SK-N-SH (cell line): ENCODE measurements around the gene EPHA3. TPM values are rescaled to one million over a fixed set of nuclear protein-coding genes. Genes with fewer than 3 reads are reported as not detected.

Experiments
- CTCF ChIA-PET: fragments of 300-600, 350-600 bp; formaldehyde crosslinking; extraction: SDS; loops from one replicate; lab custom pipeline; 2021; lab: Yijun Ruan, JAX
- POLR2A ChIA-PET: fragments of 350-600 bp; sonication (Branson Sonifier 250); formaldehyde crosslinking; extraction: SDS; loops from one replicate; lab custom pipeline; 2020; ENCODE audit warnings: antibody characterized with exemption, inconsistent platforms; lab: Yijun Ruan, JAX
- DNase-seq: peaks from one replicate; pipeline ENCODE4 v3.0.0; 2012
- H2AFZ ChIP-seq: fragments of 200-600 bp; sonication (generic); 2 replicates; pipeline ENCODE4 v1.8.1; 2016; ENCODE audit warnings: antibody characterized with exemption, mild to moderate bottlenecking, low read depth
- H3F3A ChIP-seq: fragments of 200-600 bp; sonication (generic); replicated peaks from 2 replicates; pipeline ENCODE3; 2016; ENCODE audit warnings: antibody characterized with exemption, mild to moderate bottlenecking; ENCODE audit not compliant: insufficient read depth
- H3K27ac ChIP-seq, 2 experiments: fragments of 200-500 bp in 1 of 2; fragments of 200-600 bp in 1 of 2; sonication (Bioruptor generic) in 1 of 2; sonication (generic), shearing (Covaris generic) in 1 of 2; 2 replicates each; pipeline versions ENCODE4 v1.5.1 to v1.6.1; 2014 to 2016; ENCODE audit warnings: low read depth in 2 of 2, inconsistent platforms in 1 of 2, low read length in 1 of 2, mild to moderate bottlenecking in 1 of 2, mixed read lengths in 1 of 2
- H3K27me3 ChIP-seq: fragments of 200-600 bp; sonication (generic), shearing (Covaris generic); 2 replicates; pipeline ENCODE4 v1.6.1; 2016; ENCODE audit warnings: mixed run types; ENCODE audit not compliant: insufficient read depth
- H3K36me3 ChIP-seq, 2 experiments: fragments of 200-500 bp in 1 of 2; fragments of 200-600 bp in 1 of 2; sonication (Bioruptor generic) in 1 of 2; sonication (generic) in 1 of 2; replicated peaks in 1 of 2; 2 replicates each; pipeline versions ENCODE3 to v1.5.1; 2014 to 2016; ENCODE audit warnings: low read length in 1 of 2, mild to moderate bottlenecking in 1 of 2; ENCODE audit not compliant: insufficient read depth in 2 of 2, control insufficient read depth in 1 of 2
- H3K4me1 ChIP-seq, 2 experiments: fragments of 200-500 bp in 1 of 2; fragments of 200-600 bp in 1 of 2; sonication (Bioruptor generic) in 1 of 2; sonication (generic), shearing (Covaris generic) in 1 of 2; 2 replicates each; pipeline versions ENCODE4 v1.5.1 to v1.6.1; 2014 to 2016; ENCODE audit warnings: low read depth in 1 of 2, low read length in 1 of 2, mixed run types in 1 of 2; ENCODE audit not compliant: insufficient read depth in 2 of 2, control insufficient read depth in 1 of 2
- H3K4me2 ChIP-seq: fragments of 200-600 bp; sonication (generic), shearing (Covaris generic); 2 replicates; pipeline ENCODE4 v1.6.1; 2017; ENCODE audit warnings: mixed run types
- H3K4me3 ChIP-seq, 2 experiments: fragments of 200-500 bp in 1 of 2; fragments of 200-600 bp in 1 of 2; sonication (Bioruptor generic) in 1 of 2; sonication (generic), shearing (Covaris generic) in 1 of 2; 2 replicates each; pipeline versions ENCODE4 v1.5.1 to v1.8.1; 2014 to 2016; ENCODE audit warnings: low read depth in 2 of 2, inconsistent platforms in 1 of 2, low read length in 1 of 2, mild to moderate bottlenecking in 1 of 2, mixed read lengths in 1 of 2, moderate library complexity in 1 of 2
- H3K79me2 ChIP-seq: fragments of 200-600 bp; sonication (generic); 2 replicates; pipeline ENCODE4 v1.8.1; 2017; ENCODE audit warnings: mild to moderate bottlenecking; ENCODE audit not compliant: insufficient read depth
- H3K9ac ChIP-seq: fragments of 200-600 bp; sonication (generic); 2 replicates; pipeline ENCODE4 v1.6.1; 2017; ENCODE audit warnings: mixed run types
- H3K9me2 ChIP-seq: fragments of 200-600 bp; sonication (generic); 2 replicates; pipeline ENCODE4 v1.6.1; 2017; ENCODE audit warnings: mixed run types
- H3K9me3 ChIP-seq: fragments of 200-600 bp; sonication (generic); 2 replicates; pipeline ENCODE4 v1.6.1; 2017; ENCODE audit warnings: mixed run types, mild to moderate bottlenecking, moderate library complexity
- H4K20me1 ChIP-seq: fragments of 200-600 bp; sonication (generic); 2 replicates; pipeline ENCODE4 v1.6.1; 2017; ENCODE audit warnings: mild to moderate bottlenecking, mixed run types; ENCODE audit not compliant: insufficient read depth
- CHD2 ChIP-seq: fragments of 150-350 bp; IDR thresholded peaks from 2 replicates; pipeline ENCODE4 v1.6.1; 2018; ENCODE audit warnings: low read length; ENCODE audit not compliant: partially characterized antibody
- EP300 ChIP-seq, 2 experiments: IDR thresholded peaks; 2 replicates each; pipeline versions ENCODE4 v1.4.0 to v1.6.1; 2012; ENCODE audit warnings: borderline replicate concordance in 1 of 2, low read depth in 1 of 2, low read length in 1 of 2
- FOXM1 ChIP-seq: IDR thresholded peaks from 2 replicates; pipeline ENCODE4 v1.4.0; 2012; ENCODE audit warnings: low read depth, mild to moderate bottlenecking
- GATA2 ChIP-seq: sonication (generic); formaldehyde crosslinking; IDR thresholded peaks from 2 replicates; pipeline ENCODE4 v1.5.0; 2020; ENCODE audit warnings: mild to moderate bottlenecking, missing genetic modification reagents
- JUND ChIP-seq: IDR thresholded peaks from 2 replicates; pipeline ENCODE4 v1.4.0; 2012
- MXI1 ChIP-seq: IDR thresholded peaks from 2 replicates; pipeline ENCODE4 v1.6.1; 2012; ENCODE audit warnings: mild to moderate bottlenecking, low read depth, low read length, improper control_type of control experiment
- NFIC ChIP-seq: IDR thresholded peaks from 2 replicates; pipeline ENCODE4 v1.4.0; 2012; ENCODE audit warnings: borderline replicate concordance
- NRF1 ChIP-seq: IDR thresholded peaks from 2 replicates; pipeline ENCODE4 v1.6.1; 2012; ENCODE audit warnings: low read depth, mild to moderate bottlenecking, low read length
- POLR2AphosphoS5 ChIP-seq: IDR thresholded peaks from 2 replicates; pipeline ENCODE4 v1.6.1; 2012; ENCODE audit warnings: low read depth, low read length
- RCOR1 ChIP-seq: fragments of 150-350 bp; IDR thresholded peaks from 2 replicates; pipeline ENCODE4 v1.6.1; 2017; ENCODE audit warnings: antibody characterized with exemption, low read length
- RFX5 ChIP-seq: IDR thresholded peaks from 2 replicates; pipeline ENCODE4 v1.6.1; 2012; ENCODE audit warnings: mild to moderate bottlenecking, improper control_type of control experiment, low read length
- RXRA ChIP-seq: IDR thresholded peaks from 2 replicates; pipeline ENCODE4 v1.4.0; 2012; ENCODE audit warnings: low read depth, mild to moderate bottlenecking, borderline replicate concordance
- SIN3A ChIP-seq: IDR thresholded peaks from 2 replicates; pipeline ENCODE4 v1.6.1; 2012; ENCODE audit warnings: low read depth, mild to moderate bottlenecking, low read length, moderate library complexity, borderline replicate concordance
- SMC3 ChIP-seq: IDR thresholded peaks from 2 replicates; pipeline ENCODE4 v1.6.1; 2012; ENCODE audit warnings: low read depth, low read length, improper control_type of control experiment
- TCF12 ChIP-seq: IDR thresholded peaks from 2 replicates; pipeline ENCODE4 v1.4.0; 2012
- YY1 ChIP-seq: IDR thresholded peaks from 2 replicates; pipeline ENCODE4 v1.4.0; 2012; ENCODE audit warnings: low read depth, mild to moderate bottlenecking
- whole genome bisulfite sequencing: methylation state at CpG from one replicate; pipeline ENCODE4 v1.1.6; 2017; ENCODE audit warnings: low lambda C conversion rate; 5-methylcytosine and 5-hydroxymethylcytosine counted together
- polyA plus RNA-seq, 3 experiments: library from polyadenylated mRNA; depleted of rRNA; stranded (reverse); fragments of >200 nt; gene quantifications; 2 replicates each; pipeline ENCODE4 v1.2.3, GENCODE V29; 2012
- TF ChIP-seq, protein P1 (sequence below): IDR thresholded peaks from 2 replicates; pipeline ENCODE4 v1.4.0; 2012; ENCODE audit warnings: low read depth, borderline replicate concordance
- TF ChIP-seq, protein P2 (sequence below): IDR thresholded peaks from 2 replicates; pipeline ENCODE4 v1.4.0; 2012; ENCODE audit warnings: low read depth, borderline replicate concordance
- TF ChIP-seq, protein P3 (sequence below): IDR thresholded peaks from 2 replicates; pipeline ENCODE4; 2012
- TF ChIP-seq, protein P4 (sequence below): IDR thresholded peaks from 2 replicates; pipeline ENCODE4 v1.6.1; 2012; ENCODE audit warnings: mild to moderate bottlenecking, low read depth, low read length, moderate library complexity

EPHA3 gene
- polyA plus RNA-seq, 1 of the 3 experiments (the other 2 are of a cell fraction): not detected

DNA sequence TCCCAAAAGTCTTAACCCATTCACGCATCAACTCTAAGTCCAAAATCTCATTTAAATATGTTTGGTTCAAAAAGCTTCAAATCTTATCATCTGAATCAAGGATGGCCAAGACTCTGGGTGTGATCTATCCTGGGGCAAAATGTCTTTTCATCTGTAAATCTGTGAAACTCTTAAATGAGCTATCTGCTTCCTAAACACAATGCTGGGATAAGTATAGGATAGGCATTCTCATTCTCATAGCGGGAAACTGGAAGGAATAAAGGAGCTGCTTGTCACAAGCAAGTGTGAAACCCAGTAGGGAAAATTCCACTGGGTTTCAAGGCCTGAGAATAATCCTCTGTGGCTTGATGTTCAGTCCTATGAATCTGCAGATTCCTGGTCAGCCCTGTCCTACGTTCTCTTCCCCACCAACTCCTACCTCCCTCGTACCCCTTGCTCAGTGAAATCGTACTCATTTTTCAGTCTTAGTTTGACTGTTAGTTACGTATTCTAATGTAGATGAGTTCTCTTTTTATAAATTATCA, 156.7 kb downstream of the EPHA3 start:
- H3K4me3 ChIP-seq: no peak overlapping the region
- H3K27ac ChIP-seq: no peak overlapping the region
- H3K4me2 ChIP-seq: no peak overlapping the region
- no peaks in the 10 kb centered on the region; a peak in 1 of 4 replicates for H3K4me1 ChIP-seq
- H3K27me3 ChIP-seq: no peaks in the 10 kb centered on the region
- no peak for DNase-seq
- no peaks in the 10 kb centered on the region for H3K79me2 ChIP-seq
- H2AFZ ChIP-seq: no peak overlapping the region
- POLR2A ChIA-PET: no interaction called here
- CTCF ChIA-PET: no interaction called here
- H3K36me3 ChIP-seq: no peaks in the 10 kb centered on the region
- H3K9ac ChIP-seq: no peak overlapping the region
- 2% methylated on average over 6 of the region's 6 CpGs for WGBS
- H3K9me3 ChIP-seq: no peaks in the 10 kb centered on the region
- H3F3A ChIP-seq: no peaks in the 10 kb centered on the region
- H3K9me2 ChIP-seq: no peaks in the 10 kb centered on the region
- no peak for TF ChIP-seq NRF1
- no peaks in the 10 kb centered on the region for H4K20me1 ChIP-seq

DNA sequence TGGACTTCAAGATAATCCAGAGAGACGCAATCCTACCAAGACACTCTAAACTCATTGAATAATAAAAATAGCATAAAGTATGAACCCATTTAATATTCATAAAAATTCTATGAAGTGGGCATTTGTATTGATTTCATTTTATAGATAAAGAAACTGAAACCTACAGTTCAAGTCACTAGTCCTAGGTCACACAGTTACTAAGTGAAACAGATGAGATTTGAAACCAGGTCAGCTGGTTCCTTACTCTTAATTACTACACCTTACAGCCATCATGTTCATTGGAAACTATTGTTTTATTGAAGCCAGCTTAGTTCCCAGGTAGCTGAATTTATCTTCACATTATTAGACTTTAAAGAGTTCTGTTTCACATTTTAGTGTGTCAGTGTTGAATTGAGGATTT, 158.7 kb downstream of the EPHA3 start:
- Histone ChIP-seq H3K9me3 (no peaks in the 10 kb centered on the region), H3K4me2 (no peak overlapping the region), H4K20me1 (no peaks in the 10 kb centered on the region), H3K36me3 (no peaks in the 10 kb centered on the region), H3K9me2 (no peaks in the 10 kb centered on the region), H3F3A (no peaks in the 10 kb centered on the region), H3K9ac (no peak overlapping the region), H3K27ac (no peak overlapping the region), H2AFZ (no peak overlapping the region), H3K4me1 (no peaks in the 10 kb centered on the region; a peak in 1 of 4 replicates), H3K79me2 (no peaks in the 10 kb centered on the region), H3K4me3 (no peak overlapping the region), H3K27me3 (no peaks in the 10 kb centered on the region)
- TF ChIP-seq EP300 (IDR thresholded peaks at IDR 0.05; ENCODE audit: borderline replicate concordance in 1 of 2, low read depth in 1 of 2, low read length in 1 of 2): no peak
- no peak for TF ChIP-seq RCOR1
- TF ChIP-seq MXI1: no peak
- no peak for TF ChIP-seq YY1
- TF ChIP-seq, protein P1, sequence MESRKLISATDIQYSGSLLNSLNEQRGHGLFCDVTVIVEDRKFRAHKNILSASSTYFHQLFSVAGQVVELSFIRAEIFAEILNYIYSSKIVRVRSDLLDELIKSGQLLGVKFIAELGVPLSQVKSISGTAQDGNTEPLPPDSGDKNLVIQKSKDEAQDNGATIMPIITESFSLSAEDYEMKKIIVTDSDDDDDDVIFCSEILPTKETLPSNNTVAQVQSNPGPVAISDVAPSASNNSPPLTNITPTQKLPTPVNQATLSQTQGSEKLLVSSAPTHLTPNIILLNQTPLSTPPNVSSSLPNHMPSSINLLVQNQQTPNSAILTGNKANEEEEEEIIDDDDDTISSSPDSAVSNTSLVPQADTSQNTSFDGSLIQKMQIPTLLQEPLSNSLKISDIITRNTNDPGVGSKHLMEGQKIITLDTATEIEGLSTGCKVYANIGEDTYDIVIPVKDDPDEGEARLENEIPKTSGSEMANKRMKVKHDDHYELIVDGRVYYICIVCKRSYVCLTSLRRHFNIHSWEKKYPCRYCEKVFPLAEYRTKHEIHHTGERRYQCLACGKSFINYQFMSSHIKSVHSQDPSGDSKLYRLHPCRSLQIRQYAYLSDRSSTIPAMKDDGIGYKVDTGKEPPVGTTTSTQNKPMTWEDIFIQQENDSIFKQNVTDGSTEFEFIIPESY: no peak
- no peak for TF ChIP-seq SIN3A
- TF ChIP-seq JUND: no peak
- no peak for TF ChIP-seq GATA2 (CRISPR knock-in tag)
- no peak for TF ChIP-seq RXRA
- no peak for TF ChIP-seq CHD2
- TF ChIP-seq, protein P2, sequence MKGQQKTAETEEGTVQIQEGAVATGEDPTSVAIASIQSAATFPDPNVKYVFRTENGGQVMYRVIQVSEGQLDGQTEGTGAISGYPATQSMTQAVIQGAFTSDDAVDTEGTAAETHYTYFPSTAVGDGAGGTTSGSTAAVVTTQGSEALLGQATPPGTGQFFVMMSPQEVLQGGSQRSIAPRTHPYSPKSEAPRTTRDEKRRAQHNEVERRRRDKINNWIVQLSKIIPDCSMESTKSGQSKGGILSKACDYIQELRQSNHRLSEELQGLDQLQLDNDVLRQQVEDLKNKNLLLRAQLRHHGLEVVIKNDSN: no peak
- TF ChIP-seq SMC3: no peak
- no peak for TF ChIP-seq FOXM1
- no peak for TF ChIP-seq POLR2AphosphoS5
- TF ChIP-seq, protein P3, sequence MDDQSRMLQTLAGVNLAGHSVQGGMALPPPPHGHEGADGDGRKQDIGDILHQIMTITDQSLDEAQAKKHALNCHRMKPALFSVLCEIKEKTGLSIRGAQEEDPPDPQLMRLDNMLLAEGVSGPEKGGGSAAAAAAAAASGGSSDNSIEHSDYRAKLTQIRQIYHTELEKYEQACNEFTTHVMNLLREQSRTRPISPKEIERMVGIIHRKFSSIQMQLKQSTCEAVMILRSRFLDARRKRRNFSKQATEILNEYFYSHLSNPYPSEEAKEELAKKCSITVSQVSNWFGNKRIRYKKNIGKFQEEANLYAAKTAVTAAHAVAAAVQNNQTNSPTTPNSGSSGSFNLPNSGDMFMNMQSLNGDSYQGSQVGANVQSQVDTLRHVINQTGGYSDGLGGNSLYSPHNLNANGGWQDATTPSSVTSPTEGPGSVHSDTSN: no peak
- TF ChIP-seq TCF12: no peak
- no peak for TF ChIP-seq RFX5
- TF ChIP-seq NRF1: no peak
- TF ChIP-seq, protein P4, sequence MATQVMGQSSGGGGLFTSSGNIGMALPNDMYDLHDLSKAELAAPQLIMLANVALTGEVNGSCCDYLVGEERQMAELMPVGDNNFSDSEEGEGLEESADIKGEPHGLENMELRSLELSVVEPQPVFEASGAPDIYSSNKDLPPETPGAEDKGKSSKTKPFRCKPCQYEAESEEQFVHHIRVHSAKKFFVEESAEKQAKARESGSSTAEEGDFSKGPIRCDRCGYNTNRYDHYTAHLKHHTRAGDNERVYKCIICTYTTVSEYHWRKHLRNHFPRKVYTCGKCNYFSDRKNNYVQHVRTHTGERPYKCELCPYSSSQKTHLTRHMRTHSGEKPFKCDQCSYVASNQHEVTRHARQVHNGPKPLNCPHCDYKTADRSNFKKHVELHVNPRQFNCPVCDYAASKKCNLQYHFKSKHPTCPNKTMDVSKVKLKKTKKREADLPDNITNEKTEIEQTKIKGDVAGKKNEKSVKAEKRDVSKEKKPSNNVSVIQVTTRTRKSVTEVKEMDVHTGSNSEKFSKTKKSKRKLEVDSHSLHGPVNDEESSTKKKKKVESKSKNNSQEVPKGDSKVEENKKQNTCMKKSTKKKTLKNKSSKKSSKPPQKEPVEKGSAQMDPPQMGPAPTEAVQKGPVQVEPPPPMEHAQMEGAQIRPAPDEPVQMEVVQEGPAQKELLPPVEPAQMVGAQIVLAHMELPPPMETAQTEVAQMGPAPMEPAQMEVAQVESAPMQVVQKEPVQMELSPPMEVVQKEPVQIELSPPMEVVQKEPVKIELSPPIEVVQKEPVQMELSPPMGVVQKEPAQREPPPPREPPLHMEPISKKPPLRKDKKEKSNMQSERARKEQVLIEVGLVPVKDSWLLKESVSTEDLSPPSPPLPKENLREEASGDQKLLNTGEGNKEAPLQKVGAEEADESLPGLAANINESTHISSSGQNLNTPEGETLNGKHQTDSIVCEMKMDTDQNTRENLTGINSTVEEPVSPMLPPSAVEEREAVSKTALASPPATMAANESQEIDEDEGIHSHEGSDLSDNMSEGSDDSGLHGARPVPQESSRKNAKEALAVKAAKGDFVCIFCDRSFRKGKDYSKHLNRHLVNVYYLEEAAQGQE: no peak
- no peak for TF ChIP-seq NFIC
- DNase-seq: no peak
- 5% methylated on average over 1 of the region's 1 CpG for WGBS
- CTCF ChIA-PET: no interaction called here
- POLR2A ChIA-PET: no interaction called here
